Measurements from ENCODE around the gene HOXA3. TPM values are rescaled to one million over a fixed set of nuclear protein-coding genes. Genes with fewer than 3 reads are reported as not detected.

HOXA3 gene
- total and polyA plus RNA-seq, 4 donors = 1.9 to 10.7 (median 6.3) TPM

GRCh38 chr7:27064661-27065060 lies 87.7 kb downstream of the HOXA3 start:
- Histone ChIP-seq H3K36me3 (ENCODE audit: control insufficient read depth in 4 of 4, insufficient read depth in 4 of 4, low read length in 4 of 4) (no peaks in the 10 kb centered on the region), H3K27me3 (ENCODE audit: control insufficient read depth in 3 of 3, insufficient read depth in 3 of 3, low read length in 2 of 3) (peaks cover 0 to 23% (median 0%) of the 10 kb centered on the region in 3 donors), H3K4me3 (no peak overlapping the region), H3K9me3 (ENCODE audit: control insufficient read depth in 4 of 4, insufficient read depth in 3 of 4, low read length in 3 of 4) (no peaks in the 10 kb centered on the region), H3K9ac (ENCODE audit: insufficient read depth in 1 of 2, low read length in 2 of 2) (no peak overlapping the region), H3K27ac (ENCODE audit: low read depth in 1 of 2, low read length in 1 of 2) (no peak overlapping the region), H3K4me1 (ENCODE audit: control insufficient read depth in 5 of 5, insufficient read depth in 5 of 5, low read length in 5 of 5) (peaks cover 0 to 7% (median 0%) of the 10 kb centered on the region in 5 donors)
- 87 to 90% methylated on average over 2 of the region's 2 CpGs for WGBS, 2 donors
- DNase-seq = no peak
- no peak for ATAC-seq (ENCODE audit: insufficient read depth, low FRiP score)
- TF ChIP-seq CTCF (IDR thresholded peaks at IDR 0.05; ENCODE audit: control extremely low read depth, extremely low read depth) = no peak

- Histone ChIP-seq H3K4me1 (ENCODE audit: control insufficient read depth in 5 of 5, insufficient read depth in 5 of 5, low read length in 5 of 5) (peaks cover 0 to 7% (median 0%) of the 10 kb centered on the region in 5 donors), H3K9me3 (ENCODE audit: control insufficient read depth in 4 of 4, insufficient read depth in 3 of 4, low read length in 3 of 4) (no peaks in the 10 kb centered on the region), H3K27me3 (ENCODE audit: control insufficient read depth in 3 of 3, insufficient read depth in 3 of 3, low read length in 2 of 3) (peaks cover 0 to 23% (median 0%) of the 10 kb centered on the region in 3 donors), H3K36me3 (ENCODE audit: control insufficient read depth in 4 of 4, insufficient read depth in 4 of 4, low read length in 4 of 4) (no peaks in the 10 kb centered on the region), H3K4me3 (no peak overlapping the region), H3K9ac (ENCODE audit: insufficient read depth in 1 of 2, low read length in 2 of 2) (no peak overlapping the region), H3K27ac (ENCODE audit: low read depth in 1 of 2, low read length in 1 of 2) (no peak overlapping the region)
- 53 to 72% methylated on average over 2 of the region's 2 CpGs for WGBS, 2 donors
- no peak for TF ChIP-seq CTCF (IDR thresholded peaks at IDR 0.05; ENCODE audit: control extremely low read depth, extremely low read depth)
- ATAC-seq (ENCODE audit: insufficient read depth, low FRiP score) (no peak), DNase-seq (peak; percentile 27 to 89 (median 79))
Measured at GRCh38 chr7:27064159-27064558, 88.2 kb downstream of the HOXA3 start.

GRCh38 chr7:27062946-27063345 lies 89.4 kb downstream of the HOXA3 start:
- ATAC-seq (ENCODE audit: insufficient read depth, low FRiP score) (no peak), DNase-seq (no peak)
- H3K4me3 ChIP-seq = no peak overlapping the region
- H3K9ac ChIP-seq (ENCODE audit: insufficient read depth in 1 of 2, low read length in 2 of 2) = no peak overlapping the region
- H3K4me1 ChIP-seq (ENCODE audit: control insufficient read depth in 5 of 5, insufficient read depth in 5 of 5, low read length in 5 of 5) = peaks cover 0 to 7% (median 0%) of the 10 kb centered on the region in 5 donors
- WGBS, 2 donors = 89 to 96% methylated on average over 4 of the region's 4 CpGs
- H3K27me3 ChIP-seq (ENCODE audit: control insufficient read depth in 3 of 3, insufficient read depth in 3 of 3, low read length in 2 of 3) = peaks cover 0 to 19% (median 0%) of the 10 kb centered on the region in 3 donors
- H3K36me3 ChIP-seq (ENCODE audit: control insufficient read depth in 4 of 4, insufficient read depth in 4 of 4, low read length in 4 of 4) = no peaks in the 10 kb centered on the region
- H3K9me3 ChIP-seq (ENCODE audit: control insufficient read depth in 4 of 4, insufficient read depth in 3 of 4, low read length in 3 of 4) = no peaks in the 10 kb centered on the region
- no peak overlapping the region for H3K27ac ChIP-seq (ENCODE audit: low read depth in 1 of 2, low read length in 1 of 2)
- TF ChIP-seq CTCF (IDR thresholded peaks at IDR 0.05; ENCODE audit: control extremely low read depth, extremely low read depth) = no peak

Small RNA genes within 50 kb of the gene (small RNA-seq; reads per million reads assigned to genes)
- gene AC004080.5 (ENCODE audit: low replicate concordance) (not detected), gene RF01977 (ENCODE audit: low replicate concordance) (not detected), gene RF02140 (ENCODE audit: low replicate concordance) (not detected), gene RF02141 (ENCODE audit: low replicate concordance) (not detected)

Other genes starting within 250 kb of the HOXA3 start
- under 1 TPM; 0.31 to 0.37 TPM for gene HOXA1, start 56.6 kb downstream of the HOXA3 start, total RNA-seq
- under 1 TPM; 0.06 to 0.33 TPM for gene HOXA1, start 56.6 kb downstream of the HOXA3 start, polyA plus RNA-seq
- gene HOXA2, start 49.9 kb downstream of the HOXA3 start, total RNA-seq = 1 to 10 TPM; 1.7 to 3.4 TPM
- 1 to 10 TPM in 1 of 2 donors, under 1 TPM in 1; 0.44 to 1.2 TPM for gene HOXA2, start 49.9 kb downstream of the HOXA3 start, polyA plus RNA-seq
- gene HOXA4, start 21.8 kb downstream of the HOXA3 start, total RNA-seq = 1 to 10 TPM; 2.7 to 4.4 TPM
- gene HOXA4, start 21.8 kb downstream of the HOXA3 start, polyA plus RNA-seq = 1 to 10 TPM; 3.8 to 6.0 TPM
- 10 to 100 TPM; 20.9 to 61.9 TPM for gene HOXA5, start 8.9 kb downstream of the HOXA3 start, total RNA-seq
- 1 to 10 TPM; 9.2 to 9.5 TPM for gene HOXA5, start 8.9 kb downstream of the HOXA3 start, polyA plus RNA-seq
- 1 to 10 TPM; 4.7 to 7.7 TPM for gene HOXA6, start 4.8 kb downstream of the HOXA3 start, total RNA-seq
- gene HOXA6, start 4.8 kb downstream of the HOXA3 start, polyA plus RNA-seq = under 1 TPM; 0.49 to 0.94 TPM
- 1 to 10 TPM; 1.1 to 2.2 TPM for gene HOXA7, start 4.1 kb upstream of the HOXA3 start, total RNA-seq
- 1 to 10 TPM; 1.0 to 1.7 TPM for gene HOXA7, start 4.1 kb upstream of the HOXA3 start, polyA plus RNA-seq
- under 1 TPM; 0.11 to 0.46 TPM for gene HOXA9, start 13.0 kb upstream of the HOXA3 start, total RNA-seq
- gene HOXA9, start 13.0 kb upstream of the HOXA3 start, polyA plus RNA-seq = under 1 TPM; 0.40 to 0.85 TPM
- under 1 TPM in 1 of 2 donors, not detected in 1; 0.21 TPM for gene HOXA10, start 21.7 kb upstream of the HOXA3 start, total RNA-seq
- under 1 TPM; 0.26 to 0.29 TPM for gene HOXA10, start 21.7 kb upstream of the HOXA3 start, polyA plus RNA-seq
- not detected for gene HOXA11, start 32.6 kb upstream of the HOXA3 start, total RNA-seq
- not detected for gene HOXA11, start 32.6 kb upstream of the HOXA3 start, polyA plus RNA-seq
- not detected for gene HOXA13, start 47.5 kb upstream of the HOXA3 start, total RNA-seq
- gene HOXA13, start 47.5 kb upstream of the HOXA3 start, polyA plus RNA-seq = not detected
- gene EVX1, start 90.2 kb upstream of the HOXA3 start, total RNA-seq = not detected
- not detected for gene EVX1, start 90.2 kb upstream of the HOXA3 start, polyA plus RNA-seq

Measured in lung (tissue), 13 donors.